Large intestine (tissue), 3 donors: ENCODE data around the gene MAPK8IP3. TPM values are rescaled to one million over a fixed set of nuclear protein-coding genes. Genes with fewer than 3 reads are reported as not detected.

Experiments
- DNase-seq, 2 donors: peaks; one replicate each; pipeline versions ENCODE4 v3.0.0 to v3.0.0-alpha.2; 2013
- H3K27ac ChIP-seq: one replicate; pipeline ENCODE4 v1.5.1; 2013; ENCODE audit warnings: low read length
- H3K27me3 ChIP-seq: 2 replicates; pipeline ENCODE4 v1.6.1; 2013; ENCODE audit warnings: low read length; ENCODE audit not compliant: control insufficient read depth, insufficient read depth
- H3K36me3 ChIP-seq: 2 replicates; pipeline ENCODE4 v1.6.1; 2013; ENCODE audit warnings: low read length; ENCODE audit not compliant: control insufficient read depth, insufficient read depth
- H3K4me1 ChIP-seq: one replicate; pipeline ENCODE4 v1.6.1; 2013; ENCODE audit warnings: low read length; ENCODE audit not compliant: control insufficient read depth, insufficient read depth
- H3K4me3 ChIP-seq: one replicate; pipeline ENCODE4 v1.5.1; 2013; ENCODE audit warnings: low read length
- H3K9me3 ChIP-seq: one replicate; pipeline ENCODE4 v1.6.1; 2013; ENCODE audit warnings: mild to moderate bottlenecking, low read depth, low read length, moderate library complexity; ENCODE audit not compliant: control insufficient read depth
- WGBS: methylation state at CpG from one replicate; pipeline ENCODE4 v1.1.5; 2013; ENCODE audit warnings: low lambda C conversion rate; ENCODE audit not compliant: insufficient coverage; 5-methylcytosine and 5-hydroxymethylcytosine counted together
- polyA plus RNA-seq: library from polyadenylated mRNA; unstranded; fragments of 120-200 nt; gene quantifications from one replicate; pipeline ENCODE4 v1.2.1, GENCODE V29; 2013

The MAPK8IP3 gene
- polyA plus RNA-seq, 1 donor = 67.8 TPM

GRCh38 chr16:1781254-1781653 lies 75.3 kb downstream of the MAPK8IP3 start:
- Histone ChIP-seq H3K27me3 (no peaks in the 10 kb centered on the region), H3K9me3 (peaks cover 7% of the 10 kb centered on the region), H3K4me1 (peaks cover 32% of the 10 kb centered on the region), H3K27ac (no peak overlapping the region), H3K4me3 (peak overlapping the region; percentile 84), H3K36me3 (peaks cover 46% of the 10 kb centered on the region)
- no peak for DNase-seq
- no CpG with 5 or more reads among the region's 20 CpGs for WGBS

GRCh38 chr16:1781758-1782407 lies 75.9 kb downstream of the MAPK8IP3 start:
- DNase-seq = no peak
- H3K27me3 ChIP-seq = no peaks in the 10 kb centered on the region
- H3K9me3 ChIP-seq = peaks cover 7% of the 10 kb centered on the region
- H3K4me1 ChIP-seq = peaks cover 32% of the 10 kb centered on the region
- no CpG with 5 or more reads among the region's 70 CpGs for WGBS
- H3K4me3 ChIP-seq = peak overlapping the region; percentile 84
- peaks cover 46% of the 10 kb centered on the region for H3K36me3 ChIP-seq
- H3K27ac ChIP-seq = peak overlapping the region; percentile 65

- Histone ChIP-seq H3K4me1 (peaks cover 32% of the 10 kb centered on the region), H3K36me3 (peaks cover 44% of the 10 kb centered on the region), H3K27me3 (no peaks in the 10 kb centered on the region), H3K27ac (peak within 1 kb of the TSS; percentile 65), H3K4me3 (peak within 1 kb of the TSS; percentile 88), H3K9me3 (peaks cover 3% of the 10 kb centered on the region)
- peak; percentile 100 for DNase-seq
- WGBS = no CpG with 5 or more reads among the region's 102 CpGs
These were observed 76.6 kb downstream of the MAPK8IP3 start, which contains the start of the genes NUBP2 and SPSB3 for GRCh38 chr16:1782408-1783264. TSS of gene NUBP2 (plus strand) at chr16:1782960. CDS start at chr16:1783021, 61 bp downstream. TSS of gene SPSB3 (minus strand) at chr16:1782571. CDS start at chr16:1781483, 1,088 bp downstream.

GRCh38 chr16:1784977-1785845 lies 79.2 kb downstream of the MAPK8IP3 start:
- Histone ChIP-seq H3K4me3 (no peak overlapping the region), H3K4me1 (peaks cover 16% of the 10 kb centered on the region), H3K9me3 (peaks cover 5% of the 10 kb centered on the region), H3K27ac (no peak overlapping the region), H3K27me3 (no peaks in the 10 kb centered on the region), H3K36me3 (peaks cover 51% of the 10 kb centered on the region)
- DNase-seq = no peak
- no CpG with 5 or more reads among the region's 26 CpGs for WGBS

- Histone ChIP-seq H3K27me3 (no peaks in the 10 kb centered on the region), H3K36me3 (peaks cover 50% of the 10 kb centered on the region), H3K9me3 (peaks cover 9% of the 10 kb centered on the region), H3K27ac (no peak overlapping the region), H3K4me1 (peaks cover 12% of the 10 kb centered on the region), H3K4me3 (no peak overlapping the region)
- no CpG with 5 or more reads among the region's 14 CpGs for WGBS
- no peak for DNase-seq
These were observed 79.8 kb downstream of the MAPK8IP3 start for GRCh38 chr16:1785846-1786170.

DNA sequence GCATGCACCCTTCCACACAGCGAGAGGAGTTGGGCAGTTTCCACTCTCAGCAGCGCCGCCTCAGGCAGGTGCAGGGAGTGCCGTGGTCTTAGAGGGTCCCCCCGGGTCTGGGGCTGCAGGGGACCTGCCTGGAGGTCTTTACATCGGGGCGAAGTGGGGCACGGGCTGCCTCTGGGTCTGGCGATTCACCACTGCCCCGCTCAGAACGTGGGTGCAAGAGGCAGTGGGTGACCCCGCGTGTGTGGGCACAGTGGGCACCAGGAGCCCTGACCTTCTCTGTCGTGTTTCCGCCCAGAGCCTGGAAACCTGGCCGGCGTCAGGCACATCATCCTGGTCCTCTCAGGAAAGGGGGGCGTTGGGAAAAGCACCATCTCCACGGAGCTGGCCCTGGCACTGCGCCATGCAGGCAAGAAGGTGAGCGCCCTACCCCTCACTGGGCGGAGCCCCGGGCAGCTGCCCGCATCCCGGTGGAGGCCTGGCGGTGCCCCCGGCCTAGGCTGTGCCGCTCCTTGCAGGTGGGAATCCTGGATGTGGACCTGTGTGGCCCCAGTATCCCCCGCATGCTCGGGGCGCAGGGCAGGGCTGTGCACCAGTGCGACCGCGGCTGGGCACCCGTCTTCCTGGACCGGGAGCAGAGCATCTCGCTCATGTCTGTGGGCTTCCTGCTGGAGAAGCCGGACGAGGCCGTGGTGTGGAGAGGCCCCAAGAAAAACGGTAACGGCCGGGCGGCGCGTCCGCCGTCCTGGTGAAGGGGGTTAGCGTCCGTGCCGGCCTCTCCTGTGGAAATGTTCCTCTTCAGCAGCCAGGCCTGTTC lies 80.5 kb downstream of the MAPK8IP3 start:
- Histone ChIP-seq H3K36me3 (peaks cover 52% of the 10 kb centered on the region), H3K27me3 (no peaks in the 10 kb centered on the region), H3K27ac (no peak overlapping the region), H3K4me1 (peaks cover 6% of the 10 kb centered on the region), H3K9me3 (peaks cover 16% of the 10 kb centered on the region), H3K4me3 (no peak overlapping the region)
- WGBS = no CpG with 5 or more reads among the region's 51 CpGs
- DNase-seq = no peak

GRCh38 chr16:1787056-1787321 lies 81.0 kb downstream of the MAPK8IP3 start:
- Histone ChIP-seq H3K27ac (no peak overlapping the region), H3K36me3 (peaks cover 54% of the 10 kb centered on the region), H3K27me3 (no peaks in the 10 kb centered on the region), H3K4me3 (no peak overlapping the region), H3K9me3 (peaks cover 21% of the 10 kb centered on the region), H3K4me1 (peaks cover 4% of the 10 kb centered on the region)
- no CpG with 5 or more reads among the region's 6 CpGs for WGBS
- no peak for DNase-seq

DNA sequence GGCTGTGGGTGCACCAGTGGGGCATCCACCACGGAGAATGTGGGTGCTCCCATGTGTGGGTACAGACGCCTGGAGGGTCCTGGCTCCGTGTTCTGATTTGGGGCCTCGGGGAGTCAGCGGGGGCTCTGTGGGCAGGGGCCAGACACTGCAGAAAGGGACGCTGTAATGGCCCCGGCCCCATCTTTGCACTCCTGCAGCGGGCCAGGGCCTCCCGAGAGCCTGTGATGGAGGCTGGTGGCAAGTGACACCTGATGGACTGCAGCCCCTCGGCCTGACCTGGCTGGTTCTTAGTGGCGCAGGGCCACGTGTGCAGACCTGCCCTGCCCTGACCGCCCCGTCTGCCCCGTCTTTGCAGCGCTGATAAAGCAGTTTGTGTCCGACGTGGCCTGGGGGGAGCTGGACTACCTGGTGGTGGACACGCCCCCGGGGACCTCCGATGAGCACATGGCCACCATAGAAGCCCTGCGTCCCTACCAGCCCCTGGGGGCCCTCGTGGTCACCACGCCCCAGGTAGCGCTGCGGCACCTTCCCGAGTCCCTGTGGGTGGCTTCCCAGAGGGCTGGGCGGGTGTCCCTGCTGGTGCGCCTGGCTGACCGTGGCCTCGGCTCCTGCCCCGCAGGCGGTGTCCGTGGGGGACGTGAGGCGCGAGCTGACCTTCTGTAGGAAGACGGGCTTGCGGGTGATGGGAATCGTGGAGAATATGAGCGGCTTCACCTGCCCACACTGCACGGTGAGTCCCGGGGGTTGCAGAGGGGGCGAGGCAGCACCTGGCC lies 81.5 kb downstream of the MAPK8IP3 start:
- DNase-seq = no peak
- H3K4me3 ChIP-seq = no peak overlapping the region
- H3K9me3 ChIP-seq = peaks cover 26% of the 10 kb centered on the region
- H3K36me3 ChIP-seq = peaks cover 54% of the 10 kb centered on the region
- peaks cover 4% of the 10 kb centered on the region for H3K4me1 ChIP-seq
- H3K27ac ChIP-seq = no peak overlapping the region
- WGBS = no CpG with 5 or more reads among the region's 44 CpGs
- no peaks in the 10 kb centered on the region for H3K27me3 ChIP-seq

GRCh38 chr16:1788095-1788707 lies 82.2 kb downstream of the MAPK8IP3 start:
- Histone ChIP-seq H3K4me1 (peaks cover 4% of the 10 kb centered on the region), H3K4me3 (no peak overlapping the region), H3K27ac (no peak overlapping the region), H3K27me3 (no peaks in the 10 kb centered on the region), H3K9me3 (peaks cover 26% of the 10 kb centered on the region), H3K36me3 (peaks cover 54% of the 10 kb centered on the region)
- no CpG with 5 or more reads among the region's 38 CpGs for WGBS
- DNase-seq = no peak
